Stimulated activated CD4-positive, alpha-beta T cell treated with anti-CD3 and anti-CD28 coated beads, Interleukin-15, amount 100 ng/mL, for 48 hours (primary cell): ENCODE measurements around the gene SERPINA4.
"Not testable (repeated sequence)": the region's sequence is repeated elsewhere in the genome, so short reads cannot be mapped to it uniquely, and the experiment has no call there.

Experiments
- DNase-seq, 2 donors: peaks; one replicate each; pipeline ENCODE4 v3.0.0-alpha.2; 2020; ENCODE audit warnings: low read depth in 2 of 2

The SERPINA4 gene

DNA sequence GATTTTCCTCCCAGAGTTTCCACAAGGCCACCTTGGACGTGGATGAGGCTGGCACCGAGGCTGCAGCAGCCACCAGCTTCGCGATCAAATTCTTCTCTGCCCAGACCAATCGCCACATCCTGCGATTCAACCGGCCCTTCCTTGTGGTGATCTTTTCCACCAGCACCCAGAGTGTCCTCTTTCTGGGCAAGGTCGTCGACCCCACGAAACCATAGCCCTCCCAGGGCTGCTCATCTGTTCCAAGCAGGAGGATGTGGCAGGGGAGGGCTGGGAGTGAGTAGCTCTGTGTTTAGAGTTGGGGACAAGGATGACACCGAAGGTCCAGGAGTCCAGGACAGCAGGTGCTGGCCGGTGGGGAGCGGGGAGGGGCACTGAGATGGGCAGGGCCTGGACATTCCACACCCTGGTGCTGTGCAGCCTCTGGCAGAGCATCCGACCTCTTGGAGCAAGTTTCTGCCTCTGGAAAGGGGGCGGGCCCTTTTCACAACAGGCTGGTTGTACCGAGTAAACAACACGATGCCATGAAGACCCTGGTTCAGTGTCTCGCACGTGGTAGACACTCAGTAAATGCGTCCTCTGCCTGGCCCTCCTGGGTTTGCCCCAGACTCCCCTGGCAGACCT, 8.2 kb downstream of the SERPINA4 start:
- no peak for DNase-seq

DNA sequence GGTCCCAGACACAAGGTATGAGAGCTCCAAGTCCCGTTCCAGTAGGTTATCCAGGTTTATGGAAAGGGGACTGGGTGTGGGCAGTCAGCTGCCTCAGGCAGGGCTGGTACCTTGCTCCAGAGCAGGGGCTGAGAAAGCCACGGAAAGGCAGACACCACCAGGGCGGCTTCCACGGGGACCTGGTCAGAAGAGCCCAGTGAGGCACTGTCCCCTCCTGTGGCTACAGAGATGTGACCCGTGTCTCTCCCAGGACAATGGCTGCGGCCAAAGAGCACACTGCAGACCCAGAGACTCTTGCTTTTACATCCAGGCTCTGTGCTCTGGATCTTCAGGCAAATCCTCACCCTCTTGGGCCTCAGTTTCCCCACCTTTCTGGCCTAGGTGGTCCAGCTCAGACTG, 8.8 kb downstream of the SERPINA4 start:
- DNase-seq, result no peak

DNA sequence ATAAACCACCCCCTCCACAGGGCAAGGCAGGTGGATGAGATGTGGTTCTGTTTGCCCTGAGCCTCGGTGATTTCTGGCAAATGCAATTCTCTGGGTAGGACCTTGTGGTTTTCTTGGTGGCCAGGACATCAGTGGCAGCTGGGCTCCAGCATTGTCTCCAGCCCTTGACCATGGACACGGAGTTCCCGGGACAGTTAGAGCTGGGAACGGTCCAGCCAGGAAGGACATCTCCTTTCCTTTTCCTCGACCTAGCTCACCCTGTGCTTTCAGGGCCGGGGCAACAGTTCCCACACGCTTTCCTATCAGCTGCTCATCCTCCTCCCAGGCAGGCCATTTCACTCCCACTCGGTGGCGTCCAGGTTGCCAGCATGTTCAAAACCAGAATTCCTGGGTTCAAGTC, 9.2 kb downstream of the SERPINA4 start:
- DNase-seq, result no peak

DNA sequence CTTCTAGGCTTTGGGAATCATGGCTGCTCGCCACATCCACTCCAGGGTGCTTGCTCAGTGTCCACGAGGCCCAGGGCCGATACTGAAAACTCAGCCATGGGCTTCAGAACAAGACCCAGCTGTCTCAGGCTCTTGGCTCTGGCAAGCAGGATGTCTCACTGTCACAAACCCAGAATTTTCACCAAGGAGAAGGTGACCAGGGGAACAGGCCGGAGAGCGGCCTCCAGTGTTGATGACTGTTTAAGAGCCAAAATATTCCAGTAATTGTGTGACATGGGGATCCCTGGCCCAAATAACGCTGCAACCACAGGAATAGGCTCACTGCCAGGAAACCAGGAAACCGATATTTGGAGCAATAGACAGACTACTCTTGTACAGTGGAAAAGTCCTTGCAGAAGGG, 10.2 kb downstream of the SERPINA4 start:
- DNase-seq, result no peak

DNA sequence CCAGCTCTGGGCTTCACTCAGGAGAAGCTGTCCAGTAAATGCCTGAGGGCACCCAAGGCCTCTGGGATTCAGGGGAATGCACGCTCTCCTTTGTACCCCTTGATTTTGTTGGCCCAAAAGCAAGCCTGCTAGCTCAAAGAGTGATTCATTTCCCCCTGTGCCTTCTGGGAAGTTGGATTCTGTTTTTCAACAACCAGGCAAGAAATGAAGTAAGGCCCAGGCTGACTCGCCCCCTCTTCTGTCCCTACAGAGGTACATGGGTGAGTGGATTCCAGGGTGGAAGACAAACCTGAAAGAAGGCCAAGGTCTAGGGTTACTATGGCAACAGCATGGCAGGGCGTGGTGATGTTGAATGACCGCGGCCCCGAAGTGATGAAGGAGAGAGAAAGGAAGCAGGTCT, 10.7 kb downstream of the SERPINA4 start:
- DNase-seq, result no peak

DNA sequence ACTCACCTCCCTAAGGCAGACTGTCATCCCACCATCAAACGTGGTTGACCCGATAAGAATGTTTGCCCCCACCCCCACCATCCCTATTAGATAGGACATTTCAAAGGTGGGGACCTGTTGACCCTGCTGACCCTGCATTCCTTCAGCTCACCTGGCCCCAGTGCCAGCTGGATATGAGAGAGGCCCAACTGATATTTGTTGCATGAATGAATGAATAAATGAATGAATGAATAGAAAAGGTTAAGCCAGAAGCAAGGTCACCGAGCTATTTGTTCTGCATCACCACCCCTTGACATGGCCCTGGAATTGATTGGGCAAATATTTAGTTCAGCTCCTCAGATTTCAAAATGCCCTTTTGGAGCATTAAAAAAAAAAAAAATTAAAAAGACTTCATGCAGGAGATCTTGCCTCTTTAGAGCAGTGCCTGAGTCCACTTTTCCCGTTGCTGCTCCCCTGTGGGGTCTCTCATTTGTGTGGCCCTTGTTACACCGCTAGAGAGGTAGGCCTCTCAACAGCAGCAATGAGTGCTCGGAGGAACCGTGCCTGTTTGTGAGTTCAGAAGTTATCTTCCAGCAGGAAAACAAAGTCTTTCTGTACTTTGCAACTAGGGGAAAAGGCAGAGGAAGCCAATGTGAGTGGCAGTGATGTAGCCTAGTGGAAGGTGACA, 11.5 kb downstream of the SERPINA4 start:
- no peak for DNase-seq

DNA sequence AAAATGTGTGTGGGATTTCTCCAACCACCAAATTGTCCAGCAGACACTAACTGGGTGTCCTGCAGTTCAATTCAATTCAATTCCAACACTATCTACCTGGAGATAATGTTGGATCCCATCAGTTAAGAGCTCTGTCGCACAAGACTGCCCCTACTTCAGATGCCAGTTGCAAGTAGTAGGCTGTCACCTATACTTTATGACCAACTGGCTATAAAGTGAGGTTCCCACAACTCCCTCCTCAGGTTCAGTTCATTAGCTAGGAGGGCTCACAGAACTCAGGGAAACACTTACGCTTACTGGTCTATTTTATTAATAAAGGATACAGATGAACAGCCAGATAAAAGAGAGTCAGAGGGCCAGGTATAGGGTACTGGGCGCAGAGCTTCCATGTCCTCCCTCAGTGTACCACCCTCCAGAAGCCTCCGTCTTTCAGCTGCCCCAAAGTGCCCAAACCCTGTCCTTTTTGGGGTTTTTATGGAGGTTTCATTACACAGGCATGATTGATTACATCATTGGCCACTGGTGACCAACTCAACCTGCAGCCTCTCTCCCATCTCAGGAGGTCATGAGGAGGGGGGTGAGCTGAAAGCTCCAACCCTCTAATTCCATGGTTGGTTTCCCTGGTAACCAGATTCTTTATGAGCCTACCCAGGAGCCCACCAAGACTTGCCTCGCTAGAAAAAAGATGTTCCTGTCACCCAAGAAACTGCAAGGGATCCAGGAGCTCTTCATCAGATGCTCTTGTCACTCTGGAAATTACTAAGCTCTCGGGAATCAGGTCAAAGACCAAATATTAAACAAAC, 12.4 kb downstream of the SERPINA4 start:
- no peak for DNase-seq

DNA sequence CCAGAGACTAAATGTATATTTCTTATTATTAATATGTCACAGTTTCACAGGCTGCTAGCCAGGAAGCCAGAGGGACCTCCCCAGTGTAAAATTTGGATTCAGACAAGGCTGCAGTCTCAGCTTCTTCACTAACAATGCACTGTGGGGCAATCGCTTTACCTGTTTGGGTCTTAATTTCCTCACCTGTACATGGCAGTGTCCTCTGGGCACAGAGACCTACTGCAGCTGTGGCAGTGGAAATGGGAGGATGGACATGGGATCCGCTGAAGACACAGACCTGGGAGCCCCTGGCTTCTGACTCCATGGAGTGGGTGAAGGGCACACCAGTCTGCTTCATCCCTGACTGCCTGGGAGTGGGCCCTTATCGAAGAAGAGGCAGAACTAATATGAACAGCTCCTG, 13.1 kb downstream of the SERPINA4 start:
- DNase-seq, result no peak

DNA sequence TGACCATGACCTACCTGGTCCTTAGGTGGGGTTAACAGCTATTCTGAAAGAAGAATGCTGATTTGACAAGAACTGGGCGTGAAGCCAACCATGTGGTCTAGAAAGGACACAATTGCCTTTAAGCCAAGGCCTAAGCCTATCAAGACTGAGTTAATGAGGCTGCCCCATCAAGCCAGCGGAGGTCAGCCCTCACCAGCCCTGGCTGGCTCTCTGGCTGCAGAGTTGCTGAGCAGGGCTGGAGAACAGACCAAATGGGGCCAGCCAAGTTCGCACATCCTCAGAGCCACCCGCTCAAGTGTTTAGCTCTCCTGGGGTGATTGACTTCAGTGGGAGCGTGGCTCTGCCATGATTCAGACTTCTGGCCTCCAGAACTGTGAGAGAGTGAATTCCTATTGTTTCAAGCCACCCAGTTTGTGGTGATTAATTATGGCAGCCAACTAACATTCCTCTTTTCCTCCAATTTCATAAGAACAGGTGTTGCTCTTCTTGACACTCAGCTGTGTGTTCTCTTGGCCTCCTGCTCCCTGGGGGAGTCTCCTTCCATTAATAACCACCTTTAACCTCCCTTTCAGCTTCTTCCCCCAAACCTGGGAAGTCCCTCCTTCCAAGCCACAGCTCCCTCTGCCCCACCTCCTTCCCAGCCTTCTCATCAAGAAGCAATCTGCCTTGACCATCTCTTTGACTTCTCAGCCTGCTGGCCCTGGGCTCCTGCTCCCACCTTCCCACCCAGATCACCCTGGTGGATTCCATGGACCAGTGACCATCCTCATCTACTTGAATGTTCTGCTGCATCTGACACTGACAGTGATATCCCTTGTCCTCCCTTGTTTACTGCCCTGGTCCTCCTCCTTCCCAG, 14.7 kb downstream of the SERPINA4 start:
- DNase-seq, result no peak

DNA sequence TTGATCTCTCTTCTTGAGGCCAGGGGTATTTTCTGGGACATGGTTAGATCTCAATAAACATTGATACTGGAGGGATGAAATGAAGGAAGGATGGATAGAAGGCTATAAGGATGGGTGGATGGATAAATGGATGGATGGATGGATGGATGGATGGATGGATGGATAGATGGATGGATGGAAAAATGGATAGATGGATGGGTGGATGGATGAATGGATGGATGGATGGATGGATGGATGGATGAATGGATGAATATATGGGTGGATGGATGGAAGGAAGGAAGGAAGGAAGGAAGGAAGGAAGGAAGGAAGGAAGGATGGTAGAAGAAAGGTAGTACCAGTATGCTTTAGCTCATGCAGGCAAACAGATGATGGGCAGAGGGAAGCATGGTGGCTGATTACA, 16.2 kb downstream of the SERPINA4 start:
- DNase-seq, result not testable (repeated sequence)

DNA sequence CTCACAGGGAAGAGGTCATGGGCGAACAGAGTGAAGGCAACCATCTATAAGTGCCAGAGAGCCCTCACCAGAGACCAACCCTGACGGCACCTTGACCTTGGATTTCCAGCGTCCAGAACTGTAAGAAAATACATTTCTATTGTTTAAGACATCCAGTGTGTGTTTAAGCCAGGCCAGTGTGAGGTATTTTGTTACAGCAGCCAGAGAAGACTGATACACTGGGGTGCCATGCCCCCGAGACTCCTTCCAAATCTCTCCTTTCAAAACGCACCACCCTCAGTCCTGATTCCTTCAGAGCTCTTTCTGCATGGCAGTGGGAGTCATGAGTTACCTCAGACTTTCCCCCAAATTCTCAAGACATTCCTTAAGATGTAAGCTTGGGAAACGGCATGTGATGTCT, 17.5 kb downstream of the SERPINA4 start:
- no peak for DNase-seq

DNA sequence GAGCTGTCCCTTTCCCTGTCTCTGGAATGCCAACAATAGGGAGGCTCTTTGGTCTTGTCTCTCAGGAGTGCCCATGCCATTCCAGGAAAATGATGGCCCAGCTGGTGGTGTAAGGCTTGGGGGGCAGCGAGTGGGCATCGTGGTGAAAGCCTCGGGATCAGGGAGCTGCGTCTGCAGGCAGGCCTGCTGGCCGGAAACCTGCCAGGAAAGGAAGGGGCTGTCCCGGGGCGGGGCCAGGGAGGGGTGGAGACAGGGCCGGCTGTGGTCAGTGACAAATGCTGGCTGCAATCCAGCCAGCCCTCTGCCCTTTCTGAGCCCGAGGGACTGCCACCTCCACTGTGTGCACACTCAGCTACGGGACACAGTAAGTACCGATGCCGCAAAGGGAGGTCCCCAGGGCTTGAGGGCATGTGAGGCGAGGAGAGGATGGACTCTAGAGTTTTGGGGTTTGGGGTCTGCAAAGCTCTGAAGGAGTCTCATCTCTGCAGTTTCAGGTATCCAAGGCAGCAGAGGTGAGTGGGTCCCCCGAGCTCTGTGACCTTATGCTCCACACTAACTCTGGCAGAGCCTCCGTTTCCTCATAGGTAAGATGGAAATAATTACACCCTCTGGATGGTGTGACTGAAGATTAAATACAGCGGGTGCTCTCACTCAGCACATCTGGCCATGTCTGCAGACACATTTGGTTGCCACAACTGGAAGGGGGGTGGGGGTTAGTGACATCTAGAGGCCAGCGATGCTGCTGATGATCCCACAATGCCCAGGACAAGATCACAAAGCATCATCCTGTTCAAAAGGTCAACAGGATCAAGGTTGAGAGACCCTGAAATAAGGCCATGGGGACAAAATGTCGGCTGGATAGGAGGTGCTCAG, 20.1 kb downstream of the SERPINA4 start, which contains the start of gene SERPINA5:
TSS of gene SERPINA5 (plus strand) at position 300 of the 873 bp plus-strand sequence. CDS start 5,937 bp downstream, outside the sequence.
- DNase-seq, result no peak

DNA sequence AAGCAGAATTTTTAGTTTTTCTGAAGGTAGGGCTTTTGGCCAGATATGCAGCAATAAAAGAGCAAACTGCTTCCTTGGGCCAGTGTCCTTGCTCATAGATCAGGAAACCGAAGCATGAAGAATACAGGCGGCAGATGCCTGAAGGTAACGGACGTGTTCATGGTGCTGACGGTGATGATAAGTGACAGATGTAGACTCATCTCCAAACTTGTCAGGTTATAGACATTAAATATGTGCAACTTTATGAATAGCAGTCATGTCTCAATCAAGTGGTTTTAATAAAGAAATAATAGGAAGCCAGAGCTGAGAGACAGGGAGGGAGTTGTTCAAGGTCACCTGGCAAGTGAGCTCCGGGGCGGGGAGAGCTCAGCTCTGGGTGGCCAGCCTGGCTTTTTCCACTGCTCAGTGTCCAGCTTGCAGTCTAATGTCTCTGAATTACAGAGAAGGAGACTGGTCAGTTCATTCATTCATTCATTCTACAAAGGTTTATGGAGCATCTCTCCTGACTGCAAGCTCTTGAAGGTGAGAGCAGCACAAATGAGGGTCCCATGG, 21.0 kb downstream of the SERPINA4 start:
- DNase-seq, result no peak

DNA sequence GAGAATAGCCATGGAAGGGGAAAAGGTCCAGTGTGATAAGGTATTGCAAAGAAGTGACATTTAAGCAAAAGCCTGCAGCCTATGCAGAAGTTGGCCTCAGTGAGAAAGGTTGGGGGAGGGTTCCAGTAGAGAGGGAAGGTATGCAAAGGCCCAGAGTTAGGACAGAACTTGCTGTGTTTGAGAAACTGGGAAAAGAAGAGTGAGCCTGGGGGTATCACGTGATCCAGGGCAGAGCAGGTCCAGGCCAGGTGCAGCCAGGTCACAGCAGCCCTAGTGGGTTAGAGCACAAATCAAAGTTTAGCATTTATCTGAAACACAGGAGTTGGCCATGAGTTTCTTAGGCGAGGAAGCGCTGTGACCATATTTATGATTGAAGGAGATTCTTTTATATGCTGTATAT, 21.6 kb downstream of the SERPINA4 start:
- no peak for DNase-seq

DNA sequence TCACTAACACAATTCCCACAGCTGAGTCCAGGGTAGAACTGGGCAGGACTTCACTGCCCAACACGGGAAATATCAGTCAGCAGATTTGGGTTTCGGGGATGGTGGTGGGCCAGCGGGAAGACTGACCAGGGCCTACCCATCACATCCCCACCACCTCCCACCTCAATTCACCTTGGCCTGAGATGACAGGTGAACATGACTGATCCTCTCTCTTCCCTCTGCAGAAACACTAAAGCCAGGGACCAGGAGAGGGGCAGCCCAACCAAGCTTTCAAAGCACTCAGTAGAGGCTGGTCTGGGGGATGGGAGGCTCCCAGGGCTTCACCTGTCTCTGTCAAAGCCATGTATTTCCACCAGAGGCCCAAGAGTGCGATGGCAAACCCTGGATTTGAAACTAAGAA, 22.3 kb downstream of the SERPINA4 start:
- no peak for DNase-seq

DNA sequence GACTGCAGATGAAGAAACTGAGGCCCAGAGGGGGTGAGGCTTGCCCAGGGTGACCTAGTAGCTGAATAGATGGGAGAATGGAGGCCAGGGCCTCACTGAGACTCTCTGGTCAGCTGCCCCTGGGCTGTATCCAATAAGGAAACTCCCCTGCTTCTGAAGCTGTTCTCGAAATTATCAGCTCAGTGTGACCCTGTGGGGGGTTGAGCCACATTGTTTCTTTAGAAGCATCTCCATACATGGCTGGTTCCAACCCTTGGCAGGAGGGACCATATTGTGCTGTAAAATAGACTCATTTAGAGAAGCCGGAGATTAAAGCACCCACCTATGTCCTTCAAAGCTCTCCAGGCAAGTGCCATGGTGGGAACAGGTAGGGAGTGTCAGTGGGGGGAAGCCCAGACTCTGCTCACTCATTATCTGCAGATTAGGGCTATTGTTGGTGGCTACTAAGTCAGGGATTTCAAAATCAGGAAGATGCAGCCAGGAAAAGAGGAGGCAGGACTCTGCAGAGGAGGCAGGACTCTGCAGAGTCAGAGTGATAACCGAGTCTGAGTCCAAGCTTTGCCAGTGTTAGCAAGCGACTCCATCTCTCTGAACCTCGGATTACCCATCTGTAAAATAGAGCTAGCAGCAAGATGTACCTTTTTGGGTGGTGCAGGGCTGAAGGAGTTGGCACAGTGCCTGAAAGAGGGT, 23.5 kb downstream of the SERPINA4 start:
- no peak for DNase-seq

DNA sequence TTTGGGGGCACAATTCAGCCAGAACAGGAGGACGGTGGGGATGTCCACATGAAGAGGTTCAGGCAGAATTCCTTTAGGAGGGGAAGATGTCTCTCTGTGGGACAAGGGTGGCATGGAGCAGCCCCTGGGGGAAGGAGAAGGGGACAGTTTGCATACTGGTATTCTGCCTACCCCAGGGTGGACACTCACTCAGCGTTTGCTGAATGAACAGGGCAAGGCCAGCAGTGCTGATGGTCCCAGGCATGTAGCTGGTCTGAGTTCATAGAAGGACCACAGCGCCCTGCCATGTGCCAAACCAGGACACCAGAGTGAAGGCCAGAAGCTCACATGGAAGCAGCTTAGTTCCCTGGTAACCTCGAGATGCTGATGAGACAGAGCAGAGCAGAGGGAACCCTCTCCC, 25.4 kb downstream of the SERPINA4 start:
- no peak for DNase-seq

DNA sequence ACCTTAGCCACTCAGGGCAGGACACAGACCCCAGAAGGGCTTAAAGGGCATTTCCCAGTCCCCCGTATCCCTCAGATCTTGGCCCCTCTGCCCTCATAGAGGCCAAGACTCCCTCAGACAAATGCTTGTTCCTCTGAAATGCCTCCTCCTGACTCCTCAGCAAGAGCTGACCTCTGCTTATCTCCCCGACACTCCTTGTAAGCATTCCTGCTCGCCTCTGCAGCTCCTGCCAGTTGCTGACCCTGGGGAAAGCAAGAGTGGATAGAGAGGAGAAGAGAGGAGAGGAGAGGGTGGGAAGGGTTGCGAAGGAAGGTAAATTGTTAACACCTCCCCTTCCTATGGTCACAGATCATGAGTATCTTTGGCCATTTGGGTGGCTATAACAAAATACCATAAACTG, 27.1 kb downstream of the SERPINA4 start:
- DNase-seq, result no peak

DNA sequence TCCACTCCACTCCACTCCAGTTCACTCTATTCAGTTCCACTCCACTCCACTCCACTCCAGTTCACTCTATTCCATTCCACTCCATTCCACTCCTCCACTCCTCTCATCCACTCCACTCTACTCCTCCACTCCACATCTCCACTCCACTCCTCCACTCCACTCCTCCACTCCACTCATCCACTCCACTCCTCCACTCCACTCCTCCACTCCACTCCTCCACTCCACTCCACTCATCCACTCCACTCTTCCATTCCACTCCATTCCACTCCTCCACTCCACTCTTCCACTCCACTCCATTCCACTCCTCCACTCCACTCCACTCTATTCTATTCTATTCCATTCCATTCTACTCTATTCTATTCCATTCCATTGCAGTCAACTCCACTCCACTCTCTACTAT, 29.8 kb downstream of the SERPINA4 start:
- no peak for DNase-seq

DNA sequence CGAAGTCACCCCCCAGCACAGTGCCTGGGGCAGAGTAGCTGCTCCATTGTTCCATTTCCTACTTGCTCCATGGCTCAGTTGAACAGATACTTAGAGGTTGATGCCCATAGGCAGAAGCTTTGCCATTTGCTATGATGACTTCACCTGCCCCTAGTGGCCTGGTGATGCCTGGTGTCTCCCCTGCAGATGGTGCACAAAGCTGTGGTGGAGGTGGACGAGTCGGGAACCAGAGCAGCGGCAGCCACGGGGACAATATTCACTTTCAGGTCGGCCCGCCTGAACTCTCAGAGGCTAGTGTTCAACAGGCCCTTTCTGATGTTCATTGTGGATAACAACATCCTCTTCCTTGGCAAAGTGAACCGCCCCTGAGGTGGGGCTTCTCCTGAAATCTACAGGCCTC, 30.6 kb downstream of the SERPINA4 start:
- no peak for DNase-seq
